Suprapubic skin (tissue), 4 donors: Measurements from ENCODE around the gene FOXL2.

ENCODE experiments used
- CTCF ChIP-seq, 2 donors: fragments of 200-600 bp in 1 of 2; fragments of 450-650 bp in 1 of 2; sonication (generic) in 1 of 2; IDR thresholded peaks; one replicate each; pipeline ENCODE4 v1.5.1; 2016 to 2019; ENCODE audit warnings: antibody characterized with exemption in 2 of 2, mild to moderate bottlenecking in 1 of 2, moderate library complexity in 1 of 2
- EP300 ChIP-seq: sonication (generic); formaldehyde crosslinking; IDR thresholded peaks from one replicate; pipeline ENCODE4 v1.6.1; 2017; ENCODE audit warnings: antibody characterized with exemption
- POLR2A ChIP-seq, 2 donors: fragments of 450-650 bp; IDR thresholded peaks; one replicate each; pipeline ENCODE4 v1.6.1; 2017; ENCODE audit warnings: antibody characterized with exemption in 2 of 2, mild to moderate bottlenecking in 2 of 2, moderate library complexity in 2 of 2
- POLR2AphosphoS5 ChIP-seq, 3 donors: sonication (generic); formaldehyde crosslinking; IDR thresholded peaks; one replicate each; pipeline ENCODE4 v1.6.1; 2017; ENCODE audit warnings: antibody characterized with exemption in 3 of 3

GRCh38 chr3:138950006-138950644 lies 3.2 kb upstream of the FOXL2 start:
- TF ChIP-seq POLR2AphosphoS5 (IDR thresholded peaks at IDR 0.05) (no peak), CTCF (IDR thresholded peaks at IDR 0.05) (no peak), EP300 (no peak), POLR2A (IDR thresholded peaks at IDR 0.05) (no peak)
